Breast epithelium (tissue), 3 donors: Measurements from ENCODE around the gene IFNK.

Experiments
- POLR2A ChIP-seq: fragments of 450-650 bp; IDR thresholded peaks from one replicate; pipeline ENCODE4 v1.6.1; 2016; ENCODE audit warnings: antibody characterized with exemption, mild to moderate bottlenecking, moderate library complexity
- TF ChIP-seq, protein P1 (sequence below), 3 donors: fragments of 450-650 bp; IDR thresholded peaks; one replicate each; pipeline ENCODE4 v1.5.1; 2016 to 2017; ENCODE audit warnings: antibody characterized with exemption in 3 of 3, mild to moderate bottlenecking in 3 of 3, moderate library complexity in 3 of 3

DNA sequence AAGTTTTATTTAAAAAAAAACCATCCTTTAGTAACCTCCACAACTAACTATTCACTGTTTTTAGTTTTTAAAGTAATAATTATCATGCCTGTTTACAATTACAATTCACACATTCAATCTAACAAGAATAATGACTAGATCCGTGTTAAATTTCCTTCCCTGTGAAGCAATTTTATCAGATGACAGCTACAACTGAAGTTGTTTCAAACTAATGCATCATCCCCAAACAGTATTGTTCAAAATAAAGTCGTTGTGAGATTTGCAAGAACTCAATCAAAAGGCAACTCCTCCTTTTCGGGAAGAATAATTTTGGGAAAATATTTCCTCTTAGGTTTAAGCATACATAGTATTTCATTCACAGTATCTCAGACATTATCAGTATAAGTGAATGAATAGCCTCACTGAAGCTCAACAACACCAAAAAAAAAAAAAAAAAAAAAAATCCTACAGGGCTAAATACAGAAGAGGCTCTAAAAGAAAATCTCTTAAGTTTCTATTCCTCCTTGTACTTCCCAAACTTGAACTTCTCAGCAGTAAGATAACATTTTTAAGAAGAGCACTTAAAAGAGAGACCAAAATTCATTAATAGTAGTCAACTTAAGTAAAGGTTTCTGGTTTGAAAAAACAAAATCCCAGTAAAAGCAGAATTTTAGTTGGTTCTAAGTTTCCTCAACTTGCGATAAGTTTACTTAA lies 39.8 kb downstream of the IFNK start:
- TF ChIP-seq, protein P1, sequence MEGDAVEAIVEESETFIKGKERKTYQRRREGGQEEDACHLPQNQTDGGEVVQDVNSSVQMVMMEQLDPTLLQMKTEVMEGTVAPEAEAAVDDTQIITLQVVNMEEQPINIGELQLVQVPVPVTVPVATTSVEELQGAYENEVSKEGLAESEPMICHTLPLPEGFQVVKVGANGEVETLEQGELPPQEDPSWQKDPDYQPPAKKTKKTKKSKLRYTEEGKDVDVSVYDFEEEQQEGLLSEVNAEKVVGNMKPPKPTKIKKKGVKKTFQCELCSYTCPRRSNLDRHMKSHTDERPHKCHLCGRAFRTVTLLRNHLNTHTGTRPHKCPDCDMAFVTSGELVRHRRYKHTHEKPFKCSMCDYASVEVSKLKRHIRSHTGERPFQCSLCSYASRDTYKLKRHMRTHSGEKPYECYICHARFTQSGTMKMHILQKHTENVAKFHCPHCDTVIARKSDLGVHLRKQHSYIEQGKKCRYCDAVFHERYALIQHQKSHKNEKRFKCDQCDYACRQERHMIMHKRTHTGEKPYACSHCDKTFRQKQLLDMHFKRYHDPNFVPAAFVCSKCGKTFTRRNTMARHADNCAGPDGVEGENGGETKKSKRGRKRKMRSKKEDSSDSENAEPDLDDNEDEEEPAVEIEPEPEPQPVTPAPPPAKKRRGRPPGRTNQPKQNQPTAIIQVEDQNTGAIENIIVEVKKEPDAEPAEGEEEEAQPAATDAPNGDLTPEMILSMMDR (IDR thresholded peaks at IDR 0.05): no peak
- TF ChIP-seq POLR2A: no peak
